Measurements from ENCODE around the gene MAST4.
A peak's percentile ranks its signal among the peaks of the same experiment; 100 is the strongest.

Gene MAST4

DNA sequence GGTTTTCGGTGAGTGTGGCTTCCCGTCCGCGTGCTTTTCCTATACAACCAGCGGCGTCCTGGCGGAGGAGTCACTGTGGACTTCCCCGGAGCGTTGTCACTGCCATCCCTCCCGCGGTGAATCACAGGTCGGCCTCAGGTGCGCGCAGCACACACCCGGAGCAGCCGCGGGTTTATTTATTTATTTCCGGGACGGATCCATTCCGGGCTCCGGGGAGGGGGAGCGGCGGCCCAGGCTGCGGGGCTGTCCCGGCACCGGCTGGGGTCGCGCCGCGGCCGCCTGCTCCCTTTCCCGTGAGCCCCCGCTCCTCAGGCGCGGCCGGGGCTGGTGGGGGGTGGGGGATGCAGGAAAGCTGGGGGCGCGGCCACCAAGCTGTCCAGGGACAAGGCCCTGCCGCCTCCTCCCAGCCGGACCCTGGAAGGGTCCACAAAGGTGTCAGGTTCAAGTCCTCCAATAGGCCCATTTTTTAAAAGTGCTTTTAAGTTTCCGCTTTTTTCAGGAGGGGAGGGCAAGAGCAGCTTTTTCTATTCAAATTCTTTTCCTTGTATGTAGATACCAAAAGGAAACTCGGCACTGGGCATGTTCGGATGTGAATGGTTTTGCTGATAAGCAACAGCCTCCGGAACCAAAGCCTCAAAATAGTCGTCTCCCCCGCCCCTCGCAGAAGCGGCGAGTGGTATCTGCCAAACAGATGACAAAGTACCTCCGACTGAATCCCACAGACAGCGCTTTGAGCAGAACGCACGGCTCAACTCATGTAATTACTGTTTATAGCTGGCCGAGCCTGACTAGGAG is 407.9 kb downstream of the MAST4 start:
- DNase-seq, result peak; percentile 87

- no peak for DNase-seq
Measured at GRCh38 chr5:67004730-67005350, 408.6 kb downstream of the MAST4 start.

GRCh38 chr5:67005737-67006499 is 409.7 kb downstream of the MAST4 start:
- DNase-seq, result no peak

DNA sequence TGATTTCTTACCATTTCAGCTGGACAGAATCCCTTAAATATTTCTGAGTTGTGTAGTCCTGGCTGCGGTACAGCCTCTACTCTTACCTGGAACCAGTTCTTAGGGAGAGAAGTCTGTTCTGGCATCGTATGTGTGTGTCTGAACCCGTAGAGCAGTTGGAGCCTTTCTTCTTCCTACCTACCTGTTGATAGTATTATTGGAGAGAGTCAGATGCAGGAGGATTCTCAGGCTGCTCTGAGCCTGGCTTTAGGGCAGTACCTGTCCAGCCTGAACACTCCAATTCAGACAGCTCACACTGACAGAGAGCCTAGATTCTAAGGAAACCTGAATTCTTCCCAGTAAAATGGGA is 410.3 kb downstream of the MAST4 start:
- DNase-seq, result no peak

- no peak for DNase-seq
Measured at GRCh38 chr5:67009028-67009427, 412.8 kb downstream of the MAST4 start.

DNA sequence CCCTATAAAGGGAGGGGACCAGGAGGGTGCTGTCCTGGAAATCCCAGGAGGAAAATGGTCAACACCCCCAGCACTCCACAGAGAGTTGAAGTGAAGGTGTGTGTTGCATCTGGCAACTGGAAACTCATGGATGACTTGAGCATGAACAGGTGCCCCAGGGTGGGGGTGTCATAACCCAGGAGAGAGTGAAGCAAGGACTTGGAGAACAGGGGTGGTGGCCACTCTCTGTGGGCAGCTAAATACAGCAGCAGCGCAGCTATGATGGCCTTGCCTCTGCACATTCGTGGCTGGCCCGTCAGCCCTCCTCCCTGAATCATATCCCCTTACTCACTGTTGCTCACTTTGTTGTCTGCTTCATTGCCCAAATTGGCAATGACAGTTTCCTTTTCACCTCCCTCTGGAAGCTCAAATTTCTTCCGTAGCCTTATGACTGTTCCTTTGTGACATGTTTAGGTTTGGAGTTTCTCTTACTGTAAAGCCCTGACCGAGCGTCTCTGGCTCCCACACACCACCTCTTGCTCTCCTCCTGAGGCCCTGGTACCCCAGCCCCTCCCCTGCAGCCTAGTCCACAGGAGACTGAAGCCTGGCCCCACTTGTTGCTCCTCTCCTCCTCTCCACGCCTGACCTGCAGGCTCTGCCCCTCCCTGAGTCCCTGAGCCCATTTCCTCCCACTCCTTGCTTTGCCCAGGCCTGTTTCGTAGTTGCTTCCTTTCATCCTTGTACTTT is 414.7 kb downstream of the MAST4 start:
- DNase-seq, result no peak

DNA sequence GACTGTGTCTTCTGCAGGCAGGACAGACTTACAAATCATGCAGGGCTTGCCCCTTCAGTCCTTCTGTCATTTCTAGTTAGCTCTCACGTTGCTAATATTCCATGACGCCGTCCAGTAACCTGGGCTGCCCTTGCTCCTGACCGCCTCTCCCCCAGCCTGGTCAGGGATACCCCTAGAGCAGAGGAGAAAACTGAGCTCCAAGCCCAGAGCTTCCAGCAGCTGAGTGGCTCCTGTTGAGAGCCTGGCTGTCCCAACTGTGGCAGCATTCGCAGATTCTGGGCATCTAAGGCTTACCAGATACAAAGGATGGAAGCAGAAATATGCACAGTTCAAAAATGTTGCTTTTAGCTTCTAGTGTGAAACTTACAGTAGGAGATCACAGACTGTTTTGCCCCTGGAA is 415.2 kb downstream of the MAST4 start:
- DNase-seq, result no peak

DNA sequence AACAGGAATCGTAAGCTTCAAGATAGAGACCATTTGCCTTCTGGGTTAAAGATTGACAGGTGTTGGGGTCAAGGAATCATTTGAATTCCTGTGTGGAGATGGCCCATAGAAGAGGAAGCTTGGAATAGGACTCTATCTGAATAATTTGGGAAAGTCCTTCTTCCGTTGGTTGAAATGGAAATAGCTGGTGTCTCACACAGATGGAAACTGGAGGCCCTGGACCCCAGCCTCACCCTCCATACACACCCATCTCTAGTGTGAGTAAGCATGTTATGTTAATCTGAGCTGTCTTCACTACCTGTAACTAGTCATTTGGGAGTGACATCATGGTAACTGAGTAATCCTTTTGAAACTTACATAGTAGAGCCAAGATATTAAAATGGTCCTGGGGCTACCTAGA is 416.0 kb downstream of the MAST4 start:
- no peak for DNase-seq

- DNase-seq, result no peak
Measured at GRCh38 chr5:67013719-67014118, 417.5 kb downstream of the MAST4 start.

DNA sequence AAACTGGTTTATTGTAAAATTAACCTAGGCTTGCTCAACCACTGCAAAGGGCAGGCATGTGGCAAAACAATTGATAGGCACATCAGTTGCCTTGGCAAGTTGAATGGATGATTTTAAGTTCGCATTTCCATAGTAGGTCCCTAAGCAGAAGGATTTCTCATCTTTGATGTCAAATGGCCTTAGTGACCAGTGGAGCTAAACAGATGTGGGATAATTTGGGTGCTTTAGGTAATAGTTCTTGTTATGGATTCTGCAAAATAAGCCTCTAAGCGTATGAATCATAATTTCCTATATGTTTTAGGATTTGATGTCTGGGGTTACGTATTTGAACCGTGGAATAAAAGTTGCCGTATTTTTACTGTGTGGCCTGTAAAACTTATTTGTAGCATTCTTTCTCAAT is 418.0 kb downstream of the MAST4 start:
- no peak for DNase-seq

GRCh38 chr5:67014957-67015400 is 418.8 kb downstream of the MAST4 start:
- no peak for DNase-seq

DNA sequence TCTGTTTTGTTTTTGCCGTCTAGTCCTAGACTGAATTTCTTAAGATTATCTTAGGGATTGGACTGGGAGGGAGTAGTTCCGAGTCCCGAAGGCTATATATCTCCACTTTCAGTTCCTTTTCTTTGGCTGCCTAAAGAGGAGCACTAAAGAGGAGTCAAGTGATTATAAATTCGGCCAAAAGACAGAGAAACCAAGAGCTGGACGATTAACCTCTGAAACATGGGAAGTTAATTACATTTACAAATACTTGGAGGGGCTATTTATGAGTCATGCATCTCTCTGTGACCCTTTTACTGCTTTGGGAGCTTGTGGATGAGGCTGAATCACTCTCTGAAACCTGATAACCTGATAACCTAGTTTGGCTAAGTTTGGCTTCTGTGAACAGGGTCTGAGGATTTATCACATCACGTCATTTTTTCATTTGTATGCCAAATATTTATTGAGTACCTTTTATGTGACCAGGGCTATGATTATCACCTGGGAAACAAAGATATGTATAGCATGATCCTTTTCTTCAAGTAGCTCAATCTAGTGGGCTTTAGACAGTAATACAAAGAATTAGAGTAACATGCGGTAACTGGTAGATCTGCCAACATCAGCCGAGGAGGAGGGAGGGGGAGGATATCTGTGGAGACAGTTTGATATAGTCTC is 419.5 kb downstream of the MAST4 start:
- DNase-seq, result no peak

- no peak for DNase-seq
Measured at GRCh38 chr5:67019065-67019845, 423.1 kb downstream of the MAST4 start.

DNA sequence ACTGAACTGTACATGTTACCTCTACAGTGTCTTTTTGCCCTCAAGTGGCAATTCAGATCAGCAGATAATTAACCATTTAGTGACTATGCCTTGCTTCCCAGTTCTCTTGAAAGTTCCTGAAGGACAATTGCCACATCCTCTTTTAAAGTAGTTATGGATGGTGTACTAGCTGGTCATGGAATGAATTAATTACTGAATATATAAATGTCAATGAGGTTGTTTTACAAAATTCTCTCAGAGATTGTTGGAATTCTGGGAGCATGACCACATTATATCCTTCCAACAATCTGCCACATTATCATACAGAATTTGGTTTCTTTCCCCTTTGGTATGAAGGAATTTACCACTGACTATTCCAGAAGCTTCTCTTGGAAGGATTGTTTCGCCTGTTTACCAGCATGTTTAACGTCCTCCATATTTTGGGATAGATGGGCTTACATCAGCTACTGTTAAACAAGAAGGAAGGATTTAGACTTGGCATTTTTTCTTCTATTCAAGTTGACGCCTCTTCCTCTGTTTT is 424.0 kb downstream of the MAST4 start:
- no peak for DNase-seq

- DNase-seq, result no peak
Measured at GRCh38 chr5:67021031-67021430, 424.8 kb downstream of the MAST4 start.

DNA sequence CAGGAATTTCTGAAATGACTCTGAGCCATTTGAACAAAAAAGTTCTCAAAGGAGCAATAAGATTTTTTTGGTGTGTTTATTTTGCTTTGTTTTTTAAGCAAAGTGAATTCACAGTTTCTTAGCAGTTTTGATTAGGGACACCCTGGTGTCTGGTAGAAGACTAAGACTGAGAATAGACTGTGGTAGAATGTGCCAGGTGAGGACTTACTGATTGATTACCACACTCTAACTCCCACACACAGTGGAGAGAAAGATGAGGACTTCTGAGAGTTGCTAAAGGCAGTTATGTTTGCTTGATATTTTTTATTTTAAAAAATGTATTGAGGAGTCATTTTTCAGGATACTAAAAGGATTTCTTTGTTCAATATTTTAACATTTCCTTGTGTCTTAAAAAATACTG is 425.3 kb downstream of the MAST4 start:
- no peak for DNase-seq

GRCh38 chr5:67021962-67022361 is 425.8 kb downstream of the MAST4 start:
- no peak for DNase-seq

DNA sequence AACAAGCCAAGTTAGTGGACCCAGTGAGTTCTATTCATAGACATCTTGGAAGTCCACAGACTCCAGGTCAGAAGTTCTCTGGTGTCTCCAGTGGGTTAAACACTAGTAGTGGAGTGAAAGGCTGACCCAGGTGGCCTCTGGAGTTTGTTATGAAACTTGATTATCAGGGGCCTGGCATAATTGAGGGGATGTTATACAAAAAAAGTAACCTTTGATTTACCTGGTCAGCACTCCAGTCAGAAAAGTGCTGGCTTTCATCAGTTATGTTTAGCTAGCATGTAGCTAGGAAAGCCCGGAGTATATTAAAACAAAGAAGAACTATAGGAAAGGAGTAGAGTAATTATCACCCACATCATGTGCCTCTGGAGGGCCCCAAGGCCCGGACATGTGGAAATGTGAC is 429.3 kb downstream of the MAST4 start:
- DNase-seq, result no peak

DNA sequence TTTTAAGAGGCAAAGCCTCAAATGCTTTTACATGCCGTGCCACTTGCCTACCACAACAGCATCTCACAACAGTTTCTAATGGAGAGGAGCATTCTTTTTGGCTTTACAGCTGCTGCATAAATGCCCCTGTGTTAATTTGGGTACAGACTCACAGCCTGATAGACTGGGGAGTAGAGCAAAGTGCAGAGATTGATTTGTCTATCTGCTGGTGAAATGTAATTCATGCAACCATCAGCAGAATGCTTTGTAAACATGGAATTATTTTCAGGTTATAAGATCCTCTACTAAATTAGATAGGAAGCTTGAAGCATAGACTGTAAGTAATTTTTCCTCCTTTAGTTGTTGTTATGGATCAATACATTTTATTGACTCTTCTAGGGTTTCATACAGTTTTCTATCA is 430.1 kb downstream of the MAST4 start:
- DNase-seq, result no peak

GRCh38 chr5:67027171-67027570 is 431.0 kb downstream of the MAST4 start:
- DNase-seq, result no peak

DNA sequence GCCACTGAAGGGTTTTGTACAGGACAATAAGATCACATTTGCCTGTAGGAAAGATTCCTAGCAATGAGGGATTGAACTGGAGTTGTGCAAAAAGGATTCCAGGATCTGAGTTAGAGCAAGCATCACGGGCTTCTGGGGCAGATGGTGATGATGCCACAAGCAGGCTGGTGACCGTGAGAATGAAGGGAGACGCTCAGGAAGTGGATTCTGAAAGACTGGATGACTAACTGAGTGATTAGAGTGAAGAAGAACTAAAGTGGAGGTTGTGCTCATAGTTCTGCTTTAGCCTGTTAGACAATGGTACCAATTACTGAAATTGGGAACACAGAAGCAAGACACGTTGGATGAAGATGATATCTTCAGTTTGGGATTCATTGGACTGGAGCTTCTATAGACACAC is 432.2 kb downstream of the MAST4 start:
- no peak for DNase-seq

GRCh38 chr5:67028941-67029340 is 432.7 kb downstream of the MAST4 start:
- no peak for DNase-seq
